GM18502 (cell line): Measurements from ENCODE around the gene GNL1.
"Not testable (repeated sequence)": the region's sequence is repeated elsewhere in the genome, so short reads cannot be mapped to it uniquely, and the experiment has no call there.

Source experiments
- ATAC-seq: cut with Tn5 transposase; IDR thresholded peaks from one replicate; pipeline ENCODE4 v1.9.1; 2021; ENCODE audit warnings: mild to moderate bottlenecking; ENCODE audit not compliant: unreplicated experiment, poor library complexity

GNL1 gene

DNA sequence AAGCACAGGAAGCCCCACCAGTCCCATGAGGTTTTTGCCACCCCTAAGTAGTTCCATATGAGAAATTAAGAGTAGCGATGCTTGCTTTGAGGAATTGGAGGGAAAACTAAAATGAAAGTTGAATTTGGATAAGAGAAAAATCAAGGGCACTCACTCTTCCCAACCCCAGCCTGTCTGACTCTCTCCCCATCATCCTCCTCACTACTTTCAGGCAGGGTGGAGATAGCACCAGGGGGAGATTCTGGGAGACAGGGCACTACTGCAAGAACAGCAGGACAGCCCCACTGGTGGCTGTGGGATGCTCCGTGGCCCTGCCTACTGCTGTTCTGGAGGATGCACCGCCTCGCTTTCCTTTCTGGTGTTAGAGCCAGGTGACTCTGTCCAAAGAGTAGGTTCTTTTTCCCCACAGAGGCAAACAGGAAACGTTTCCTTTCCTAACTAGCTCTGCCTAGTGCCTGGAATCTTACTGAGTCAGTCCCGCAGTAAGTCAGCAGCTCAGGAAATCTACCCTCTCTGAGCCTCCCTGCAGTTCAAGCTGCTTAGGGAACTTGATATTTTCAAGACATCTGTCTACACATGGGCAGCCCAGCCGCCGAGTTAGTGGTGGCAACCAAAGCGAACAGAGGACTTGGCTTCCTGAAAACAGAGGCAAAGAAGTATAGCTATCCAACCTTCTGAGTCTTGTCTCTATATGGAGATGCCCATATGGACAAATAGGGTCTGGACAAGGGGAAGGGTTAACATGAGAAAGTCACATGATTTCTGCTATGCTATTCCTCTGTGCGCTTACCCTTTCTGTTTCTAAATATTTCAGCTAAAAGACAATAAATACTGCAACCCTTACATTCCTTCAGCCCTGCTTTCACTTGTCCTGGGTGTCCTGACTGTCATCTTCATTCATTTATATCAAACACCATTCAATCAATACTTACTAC is 55.6 kb downstream of the GNL1 start:
- ATAC-seq = no peak

GRCh38 chr6:30498705-30499104 is 57.6 kb downstream of the GNL1 start:
- ATAC-seq = not testable (repeated sequence)

DNA sequence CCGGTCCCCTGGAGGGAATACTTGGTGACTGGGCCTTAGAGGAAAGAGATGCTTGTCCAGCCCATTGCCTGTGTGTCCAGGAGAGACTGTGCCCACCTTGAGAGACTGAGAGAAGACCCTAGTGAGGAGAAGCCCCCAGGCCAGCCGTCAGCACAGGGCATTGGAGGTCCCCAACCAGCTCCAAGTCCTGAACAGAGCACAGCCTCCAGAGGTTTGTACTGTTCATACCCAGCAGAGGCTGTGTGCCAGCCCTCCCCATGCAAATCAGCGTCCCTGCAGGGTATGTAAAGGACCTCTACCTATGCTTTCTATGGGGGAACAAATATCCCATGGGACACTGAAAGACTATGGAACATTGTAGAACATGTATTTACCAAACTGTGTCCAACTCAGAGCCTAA is 58.6 kb downstream of the GNL1 start:
- no peak for ATAC-seq

DNA sequence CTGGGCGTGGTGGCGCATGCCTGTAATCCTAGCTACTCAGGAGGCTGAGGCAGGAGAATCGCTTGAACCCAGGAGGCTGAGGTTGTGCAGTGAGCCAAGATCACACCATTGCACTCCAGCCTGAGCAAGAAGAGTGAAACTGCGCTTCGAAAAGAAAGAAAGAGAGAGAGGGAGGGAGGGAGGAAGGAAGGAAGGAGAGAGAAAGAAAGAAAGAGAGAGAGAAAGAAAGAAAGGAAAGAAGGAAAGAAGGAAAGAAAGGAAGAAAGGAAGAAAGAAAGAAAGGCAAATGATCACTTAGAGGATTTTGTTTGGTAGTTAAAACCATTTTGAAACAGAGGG is 59.1 kb downstream of the GNL1 start:
- ATAC-seq = not testable (repeated sequence)

DNA sequence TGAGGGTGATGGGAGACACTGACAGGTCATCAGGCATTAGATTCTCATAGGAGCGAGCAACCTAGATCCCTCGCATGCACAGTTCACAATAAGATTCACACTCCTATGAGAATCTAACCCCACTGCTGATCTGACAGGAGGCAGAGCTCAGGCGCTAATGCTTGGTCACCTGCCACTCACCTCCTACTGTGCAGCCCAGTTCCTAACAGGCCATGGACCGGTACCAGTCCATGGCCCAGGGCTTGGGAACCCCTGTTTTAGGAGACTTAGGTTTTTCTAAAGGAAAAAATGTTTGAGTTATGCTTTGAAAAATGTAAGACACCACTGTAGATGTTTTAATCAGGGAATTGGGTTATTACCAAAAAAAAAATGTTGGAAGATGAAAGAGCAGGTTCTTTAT is 60.3 kb downstream of the GNL1 start:
- ATAC-seq = no peak

DNA sequence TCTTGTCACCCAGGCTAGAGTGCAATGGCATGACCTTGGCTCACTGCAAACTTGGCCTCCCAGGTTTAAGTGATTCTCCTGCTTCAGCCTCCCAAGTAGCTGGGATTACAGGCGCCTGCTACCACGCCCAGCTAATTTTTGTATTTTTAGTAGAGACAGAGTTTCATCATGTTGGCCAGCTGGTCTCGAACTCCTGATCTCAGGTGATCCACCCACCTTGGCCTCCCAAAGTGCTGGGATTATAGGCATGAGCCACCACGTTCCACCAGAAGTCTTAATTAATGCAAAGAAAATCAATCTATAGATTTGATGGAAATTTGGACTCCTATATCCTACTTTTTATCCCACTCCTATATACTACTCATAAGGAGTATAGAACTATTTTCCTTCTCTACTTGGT is 61.2 kb downstream of the GNL1 start:
- ATAC-seq = not testable (repeated sequence)

DNA sequence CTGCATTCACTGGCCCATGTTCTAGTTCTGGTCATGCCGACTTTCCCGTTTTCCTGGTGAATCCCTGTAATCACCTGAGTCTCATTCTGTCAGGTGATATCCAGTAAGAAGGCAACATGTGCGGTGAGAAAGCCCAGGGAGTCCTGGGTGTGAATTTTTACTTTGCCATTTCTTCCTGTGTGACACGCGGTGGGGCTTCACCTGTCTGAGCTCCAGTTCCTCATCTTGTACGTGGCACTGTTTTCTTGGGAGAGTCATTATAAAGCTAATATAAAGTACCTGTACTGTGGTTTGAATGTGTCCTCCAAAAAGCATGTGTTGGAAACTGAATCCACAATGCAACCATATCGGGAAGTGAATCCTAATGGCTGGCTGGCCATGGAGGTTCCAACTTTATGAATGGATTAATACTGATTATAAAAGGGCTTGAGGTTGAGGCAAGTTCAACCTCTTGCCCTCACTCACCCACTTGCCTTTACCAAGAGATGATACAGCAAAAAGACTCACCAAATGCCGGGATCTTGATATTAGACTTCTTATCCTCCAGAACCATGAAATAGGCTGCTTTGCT is 61.9 kb downstream of the GNL1 start:
- ATAC-seq = no peak

DNA sequence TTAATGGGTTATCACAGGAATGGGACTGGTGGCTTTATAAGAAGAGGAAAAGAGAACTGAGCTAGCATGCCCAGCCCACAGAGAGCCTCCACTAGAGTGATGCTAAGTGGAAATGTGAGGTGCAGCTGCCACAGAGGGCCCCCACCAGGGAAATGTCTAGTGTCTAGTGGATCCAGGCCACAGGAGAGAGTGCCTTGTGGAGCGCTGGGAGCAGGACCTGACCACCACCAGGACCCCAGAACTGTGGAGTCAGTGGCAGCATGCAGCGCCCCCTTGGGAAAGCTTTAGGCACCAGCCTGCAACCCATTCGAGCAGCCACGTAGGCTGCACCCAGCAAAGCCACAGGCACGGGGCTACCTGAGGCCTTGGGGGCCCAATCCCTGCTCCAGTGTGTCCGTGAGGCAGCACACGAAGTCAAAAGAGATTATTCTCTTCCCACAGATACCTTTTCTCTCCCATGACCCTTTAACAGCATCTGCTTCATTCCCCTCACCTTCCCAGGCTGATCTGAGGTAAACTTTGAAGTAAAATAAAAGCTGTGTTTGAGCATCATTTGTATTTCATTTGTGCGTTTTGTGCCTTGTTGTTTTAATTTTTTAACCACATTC is 62.5 kb downstream of the GNL1 start:
- ATAC-seq = no peak

DNA sequence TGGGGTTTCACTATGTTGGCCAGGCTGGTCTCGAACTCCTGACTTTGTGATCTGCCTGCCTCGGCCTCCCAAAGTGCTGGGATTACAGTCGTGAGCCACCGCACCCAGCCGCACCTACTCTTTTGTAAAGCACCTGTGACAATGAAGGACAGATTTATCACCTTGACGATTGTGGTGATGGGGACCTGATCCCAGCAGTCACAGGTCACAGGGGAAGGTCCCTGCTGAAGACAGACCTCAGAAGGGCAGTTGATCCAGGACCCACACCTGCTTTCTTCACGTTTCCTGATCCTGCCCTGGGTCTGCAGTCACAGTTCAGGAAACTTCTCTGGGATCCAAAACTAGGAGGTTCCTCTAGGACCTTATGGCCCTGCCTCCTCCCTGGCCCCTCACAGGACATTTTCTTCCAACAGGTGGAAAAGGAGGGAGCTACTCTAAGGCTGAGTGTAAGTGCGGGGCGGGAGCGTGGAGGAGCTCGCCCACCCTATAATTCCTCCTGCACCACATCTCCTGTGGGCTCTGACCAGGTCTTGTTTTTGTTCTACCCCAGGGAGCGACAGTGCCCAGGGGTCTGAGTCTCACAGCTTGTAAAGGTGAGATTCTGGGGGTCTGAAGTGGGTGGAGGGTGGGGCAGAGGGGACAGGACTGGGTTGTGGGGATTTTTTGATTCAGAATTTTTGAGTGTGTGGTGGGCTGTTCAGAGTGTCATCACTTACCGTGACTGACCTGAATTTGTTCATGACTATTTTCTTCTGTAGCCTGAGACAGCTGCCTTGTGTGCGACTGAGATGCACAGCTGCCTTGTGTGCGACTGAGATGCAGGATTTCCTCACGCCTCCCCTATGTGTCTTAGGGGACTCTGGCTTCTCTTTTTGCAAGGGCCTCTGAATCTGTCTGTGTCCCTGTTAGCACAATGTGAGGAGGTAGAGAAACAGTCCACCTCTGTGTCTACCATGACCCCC is 64.0 kb downstream of the GNL1 start:
- ATAC-seq = no peak
